Muscle layer of colon (tissue), 2 donors: ENCODE results near the gene GPR141.

Experiments used
- H3K27ac ChIP-seq: one replicate; pipeline ENCODE4 v1.7.0; 2013; ENCODE audit warnings: low read depth, mild to moderate bottlenecking, low read length, moderate library complexity
- H3K27me3 ChIP-seq, 2 donors: one replicate each; pipeline ENCODE4 v1.7.0; 2013; ENCODE audit warnings: low read length in 2 of 2, mild to moderate bottlenecking in 2 of 2; ENCODE audit not compliant: insufficient read depth in 2 of 2, control insufficient read depth in 1 of 2
- H3K36me3 ChIP-seq: one replicate; pipeline ENCODE4 v1.7.0; 2013; ENCODE audit warnings: mild to moderate bottlenecking, low read length; ENCODE audit not compliant: insufficient read depth
- H3K4me1 ChIP-seq: one replicate; pipeline ENCODE4 v1.7.0; 2013; ENCODE audit warnings: mild to moderate bottlenecking, low read length; ENCODE audit not compliant: insufficient read depth
- H3K4me3 ChIP-seq, 2 donors: one replicate each; pipeline ENCODE4 v1.7.0; 2013; ENCODE audit warnings: low read length in 2 of 2, low read depth in 1 of 2, mild to moderate bottlenecking in 1 of 2, moderate library complexity in 1 of 2
- H3K9ac ChIP-seq: one replicate; pipeline ENCODE4 v1.7.0; 2013; ENCODE audit warnings: low read length
- H3K9me3 ChIP-seq: one replicate; pipeline ENCODE4 v1.7.0; 2013; ENCODE audit warnings: mild to moderate bottlenecking, low read length
- donor health status: abdominal sarcoma.
- donor health status: Adenocarcinoma of cecum.

GPR141 gene

GRCh38 chr7:37665352-37666022, 18.1 kb upstream of the GPR141 start:
- Histone ChIP-seq H3K27ac (no peak overlapping the region), H3K4me3 (no peak overlapping the region), H3K9ac (no peak overlapping the region), H3K36me3 (no peaks in the 10 kb centered on the region), H3K27me3 (no peaks in the 10 kb centered on the region), H3K9me3 (no peaks in the 10 kb centered on the region), H3K4me1 (no peaks in the 10 kb centered on the region)

- H3K9me3 ChIP-seq = no peaks in the 10 kb centered on the region
- no peaks in the 10 kb centered on the region for H3K4me1 ChIP-seq
- no peak overlapping the region for H3K27ac ChIP-seq
- H3K36me3 ChIP-seq = no peaks in the 10 kb centered on the region
- no peaks in the 10 kb centered on the region for H3K27me3 ChIP-seq
- no peak overlapping the region for H3K9ac ChIP-seq
- H3K4me3 ChIP-seq = no peak overlapping the region
Measured at GRCh38 chr7:37666026-37666799, 17.4 kb upstream of the GPR141 start.

- H3K4me1 ChIP-seq = no peaks in the 10 kb centered on the region
- no peak overlapping the region for H3K27ac ChIP-seq
- H3K4me3 ChIP-seq = no peak overlapping the region
- H3K9ac ChIP-seq = no peak overlapping the region
- no peaks in the 10 kb centered on the region for H3K27me3 ChIP-seq
- H3K9me3 ChIP-seq = no peaks in the 10 kb centered on the region
- H3K36me3 ChIP-seq = no peaks in the 10 kb centered on the region
Measured at GRCh38 chr7:37669818-37670217, 13.7 kb upstream of the GPR141 start.

- H3K9me3 ChIP-seq = no peaks in the 10 kb centered on the region
- H3K4me1 ChIP-seq = no peaks in the 10 kb centered on the region
- H3K9ac ChIP-seq = no peak overlapping the region
- no peak overlapping the region for H3K27ac ChIP-seq
- no peaks in the 10 kb centered on the region for H3K36me3 ChIP-seq
- H3K27me3 ChIP-seq = no peaks in the 10 kb centered on the region
- H3K4me3 ChIP-seq = no peak overlapping the region
Measured at GRCh38 chr7:37670436-37670835, 13.1 kb upstream of the GPR141 start.

- no peaks in the 10 kb centered on the region for H3K4me1 ChIP-seq
- H3K36me3 ChIP-seq = no peaks in the 10 kb centered on the region
- no peaks in the 10 kb centered on the region for H3K9me3 ChIP-seq
- H3K27ac ChIP-seq = no peak overlapping the region
- H3K9ac ChIP-seq = no peak overlapping the region
- no peaks in the 10 kb centered on the region for H3K27me3 ChIP-seq
- no peak overlapping the region for H3K4me3 ChIP-seq
Measured at GRCh38 chr7:37671876-37672275, 11.7 kb upstream of the GPR141 start.

- no peak overlapping the region for H3K27ac ChIP-seq
- no peaks in the 10 kb centered on the region for H3K4me1 ChIP-seq
- no peaks in the 10 kb centered on the region for H3K27me3 ChIP-seq
- H3K9ac ChIP-seq = no peak overlapping the region
- H3K4me3 ChIP-seq = no peak overlapping the region
- no peaks in the 10 kb centered on the region for H3K9me3 ChIP-seq
- no peaks in the 10 kb centered on the region for H3K36me3 ChIP-seq
Measured at GRCh38 chr7:37672926-37673325, 10.6 kb upstream of the GPR141 start.

- Histone ChIP-seq H3K27me3 (no peaks in the 10 kb centered on the region), H3K36me3 (no peaks in the 10 kb centered on the region), H3K27ac (no peak overlapping the region), H3K4me3 (no peak overlapping the region), H3K4me1 (no peaks in the 10 kb centered on the region), H3K9me3 (no peaks in the 10 kb centered on the region), H3K9ac (no peak overlapping the region)
Measured at GRCh38 chr7:37673523-37673922, 10.0 kb upstream of the GPR141 start.

- Histone ChIP-seq H3K4me3 (no peak overlapping the region), H3K27me3 (no peaks in the 10 kb centered on the region), H3K27ac (no peak overlapping the region), H3K36me3 (no peaks in the 10 kb centered on the region), H3K9me3 (no peaks in the 10 kb centered on the region), H3K4me1 (no peaks in the 10 kb centered on the region), H3K9ac (no peak overlapping the region)
Measured at GRCh38 chr7:37674531-37674930, 9.0 kb upstream of the GPR141 start.

- H3K36me3 ChIP-seq = no peaks in the 10 kb centered on the region
- H3K9ac ChIP-seq = no peak overlapping the region
- H3K27me3 ChIP-seq = no peaks in the 10 kb centered on the region
- no peak overlapping the region for H3K4me3 ChIP-seq
- no peak overlapping the region for H3K27ac ChIP-seq
- no peaks in the 10 kb centered on the region for H3K4me1 ChIP-seq
- no peaks in the 10 kb centered on the region for H3K9me3 ChIP-seq
Measured at GRCh38 chr7:37675749-37676148, 7.8 kb upstream of the GPR141 start.

GRCh38 chr7:37684927-37685326, 1.4 kb downstream of the GPR141 start:
- no peaks in the 10 kb centered on the region for H3K27me3 ChIP-seq
- H3K27ac ChIP-seq = no peak overlapping the region
- H3K4me1 ChIP-seq = no peaks in the 10 kb centered on the region
- H3K9me3 ChIP-seq = no peaks in the 10 kb centered on the region
- H3K36me3 ChIP-seq = no peaks in the 10 kb centered on the region
- no peak overlapping the region for H3K4me3 ChIP-seq
- no peak overlapping the region for H3K9ac ChIP-seq

- Histone ChIP-seq H3K4me1 (no peaks in the 10 kb centered on the region), H3K4me3 (no peak overlapping the region), H3K27ac (no peak overlapping the region), H3K36me3 (no peaks in the 10 kb centered on the region), H3K9ac (no peak overlapping the region), H3K9me3 (no peaks in the 10 kb centered on the region), H3K27me3 (no peaks in the 10 kb centered on the region)
Measured at GRCh38 chr7:37686556-37687345, 3.2 kb downstream of the GPR141 start.
